HG03442 (cell line): ENCODE results near the gene SCART1.

Experiments used
- ATAC-seq: cut with Tn5 transposase; IDR thresholded peaks from one replicate; pipeline ENCODE4 v1.9.1; 2021; ENCODE audit warnings: mild to moderate bottlenecking, moderate library complexity; ENCODE audit not compliant: unreplicated experiment

SCART1 gene

DNA sequence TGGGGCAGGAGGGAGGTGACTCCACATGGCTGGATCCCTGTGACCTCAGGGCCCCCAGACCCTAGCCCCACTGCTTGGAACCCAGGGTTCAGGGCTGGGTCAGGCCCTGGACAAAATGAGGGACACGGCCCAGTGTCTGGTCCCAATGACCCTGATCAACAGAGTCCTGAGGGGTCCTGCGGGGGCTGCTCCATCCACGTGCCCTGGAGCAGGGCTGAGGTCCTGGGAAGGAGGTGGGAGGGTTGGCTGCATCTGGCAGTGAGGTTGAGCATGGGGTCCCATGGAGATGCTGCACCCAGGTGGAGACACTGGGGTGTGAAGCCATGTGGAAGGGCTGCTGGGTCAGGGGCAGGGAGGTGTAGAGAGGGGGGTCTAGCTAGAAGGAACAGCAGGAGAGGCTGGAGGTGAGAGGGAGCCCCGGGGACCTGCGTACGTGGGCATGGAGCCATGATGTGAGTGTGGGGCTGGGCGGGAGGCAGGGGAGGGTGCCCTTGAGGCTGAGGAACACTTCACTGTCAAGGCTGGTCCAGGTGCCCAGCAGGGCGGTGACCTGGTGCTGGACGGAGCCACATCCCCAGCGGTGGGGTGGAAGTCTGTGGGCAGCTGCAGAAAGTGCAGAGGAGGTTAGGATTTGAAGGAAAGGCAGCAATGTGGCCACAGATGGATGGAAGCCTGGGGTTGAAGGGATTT lies 604 bp downstream of the SCART1 start:
- no peak for ATAC-seq

DNA sequence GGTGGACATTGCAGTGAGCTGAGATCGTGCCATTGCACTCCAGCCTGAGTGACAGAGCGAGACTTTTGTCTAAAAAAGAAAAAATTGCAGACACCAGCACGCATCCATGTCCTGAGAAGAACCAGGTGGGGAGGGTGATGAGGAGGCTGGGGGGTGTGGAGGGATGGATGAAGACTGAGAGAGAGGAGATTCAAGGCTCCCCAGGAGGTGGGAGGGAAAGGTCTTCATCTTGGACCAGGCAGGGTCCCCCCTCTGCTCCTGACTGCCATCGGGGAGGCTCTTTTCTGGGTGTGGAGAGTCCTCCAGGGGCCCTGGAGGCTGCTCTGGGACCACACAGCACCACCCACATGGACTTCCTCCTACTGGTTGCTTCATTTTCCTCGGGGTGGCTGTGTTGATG lies 1.5 kb downstream of the SCART1 start:
- no peak for ATAC-seq

DNA sequence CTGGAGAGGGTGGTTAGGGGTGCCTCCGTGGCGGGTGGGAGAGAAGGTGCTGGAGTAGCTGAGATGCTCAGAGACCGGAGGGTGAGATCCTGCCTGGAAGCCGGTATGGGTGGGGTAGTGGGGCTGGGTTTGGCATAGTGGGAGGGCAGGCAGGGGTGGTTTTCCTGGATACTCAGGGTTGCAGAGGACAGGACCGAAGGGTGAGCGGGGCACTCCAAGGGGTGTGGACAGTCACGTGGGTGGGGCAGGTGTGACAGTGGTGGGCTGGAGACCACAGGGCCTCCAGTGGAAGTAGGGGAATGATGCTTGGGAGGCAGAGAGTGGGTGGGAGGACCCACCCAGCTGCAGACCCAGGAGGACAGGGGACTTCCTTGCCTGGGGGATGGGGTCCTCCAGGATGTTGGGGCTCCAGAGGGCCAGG lies 1.9 kb downstream of the SCART1 start:
- no peak for ATAC-seq

DNA sequence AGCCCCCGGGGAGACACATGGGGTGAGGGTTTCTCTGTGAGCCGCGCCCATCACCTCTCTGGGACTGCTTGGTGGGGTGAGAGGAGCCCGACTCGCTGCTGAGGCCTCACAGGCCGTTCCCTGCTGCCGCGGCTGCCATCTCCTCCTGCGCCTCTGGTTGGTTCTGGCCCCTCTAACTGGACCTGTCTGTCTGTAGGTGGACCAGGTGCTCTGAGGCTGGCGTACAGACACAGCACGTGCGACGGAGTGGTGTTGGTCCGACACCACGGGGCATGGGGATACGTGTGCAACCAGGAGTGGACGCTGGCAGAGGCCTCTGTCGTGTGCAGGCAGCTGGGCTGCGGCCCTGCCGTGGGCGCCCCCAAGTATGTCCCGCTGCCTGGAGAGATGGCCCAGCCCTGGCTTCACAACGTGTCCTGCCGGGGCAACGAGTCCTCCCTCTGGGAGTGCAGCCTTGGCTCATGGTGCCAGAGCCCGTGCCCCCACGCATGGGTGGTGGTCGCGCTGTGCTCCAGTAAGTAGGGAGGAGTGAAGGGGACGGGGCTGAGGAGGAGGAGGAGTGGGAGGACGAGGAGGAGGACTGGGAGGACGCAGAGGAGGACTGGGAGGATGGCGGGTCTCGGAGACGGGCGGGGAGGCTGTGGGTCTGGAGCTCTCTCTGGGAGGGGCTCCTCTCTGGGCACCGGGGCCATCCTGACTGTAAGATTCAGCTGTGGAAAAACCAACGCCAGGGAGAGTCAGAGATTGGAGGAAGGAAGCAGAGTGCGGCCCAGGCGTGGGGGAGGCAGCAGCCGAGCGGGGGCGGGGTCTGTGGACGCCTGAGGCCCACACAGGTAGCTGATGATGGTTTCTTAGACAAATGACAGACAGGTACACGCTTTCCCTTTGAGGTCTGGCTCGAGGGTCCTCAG lies 2.6 kb downstream of the SCART1 start:
- ATAC-seq = no peak

DNA sequence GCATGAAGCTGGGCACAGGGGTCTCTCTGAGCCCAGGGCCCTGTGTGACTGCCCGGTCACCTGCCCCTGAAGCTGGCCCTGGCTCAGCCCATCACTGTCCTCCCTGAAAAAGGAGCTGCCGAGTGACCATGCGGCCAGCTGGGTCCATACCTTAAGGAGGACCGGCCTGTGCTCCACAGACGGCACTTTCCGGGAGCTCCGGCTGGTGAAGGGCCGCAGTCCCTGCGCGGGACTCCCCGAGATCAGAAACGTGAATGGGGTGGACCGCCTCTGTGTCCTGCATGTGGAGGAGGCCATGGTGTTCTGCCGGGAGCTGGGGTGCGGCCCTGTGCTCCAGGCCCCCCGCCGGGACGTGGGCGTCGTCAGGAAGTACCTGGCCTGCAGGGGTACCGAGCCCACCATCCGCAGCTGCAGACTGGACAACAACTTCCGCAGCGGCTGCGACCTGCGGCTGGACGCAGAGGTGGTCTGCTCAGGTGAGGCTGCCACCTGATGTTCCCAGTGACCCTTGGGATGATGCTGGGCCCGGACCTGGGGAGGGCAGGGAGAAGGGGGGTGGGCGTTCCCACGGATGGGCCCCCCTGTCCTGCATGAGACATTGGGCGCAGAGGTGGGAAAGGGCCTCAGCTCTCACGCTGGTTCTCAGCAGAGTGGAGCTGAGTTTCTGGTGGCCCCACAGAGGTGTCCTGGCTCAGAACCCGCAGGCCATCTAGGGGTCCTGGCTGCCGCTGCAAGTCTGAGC lies 3.5 kb downstream of the SCART1 start:
- ATAC-seq = no peak

DNA sequence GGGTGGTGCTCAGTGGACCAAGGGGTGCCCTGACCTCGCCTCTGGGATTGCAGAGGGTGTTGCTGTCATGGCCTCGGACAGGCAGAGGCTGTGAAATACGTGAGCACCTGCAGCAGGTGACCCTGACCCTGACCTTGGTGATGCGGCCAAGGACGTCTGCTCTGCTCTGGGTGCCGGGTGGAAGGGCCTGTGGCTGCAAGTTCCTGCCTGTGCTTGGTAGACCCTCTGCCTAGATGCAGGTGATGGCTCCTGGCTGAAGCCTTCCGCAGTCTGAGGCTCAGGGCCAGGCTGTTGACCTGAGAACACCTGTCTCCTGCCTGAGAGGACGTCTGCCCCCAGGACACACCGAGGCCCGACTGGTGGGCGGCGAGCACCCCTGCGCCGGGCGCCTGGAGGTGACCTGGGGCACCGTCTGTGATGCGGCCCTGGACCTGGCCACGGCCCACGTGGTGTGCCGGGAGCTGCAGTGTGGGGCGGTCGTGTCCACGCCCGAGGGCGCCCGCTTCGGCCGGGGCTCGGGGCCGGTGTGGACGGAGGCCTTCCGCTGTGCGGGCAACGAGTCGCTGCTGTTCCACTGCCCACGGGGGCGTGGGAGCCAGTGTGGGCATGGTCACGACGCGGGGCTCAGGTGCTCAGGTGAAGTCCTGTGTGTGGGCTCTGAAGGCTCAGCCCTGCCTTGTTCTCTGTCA lies 4.4 kb downstream of the SCART1 start:
- no peak for ATAC-seq

DNA sequence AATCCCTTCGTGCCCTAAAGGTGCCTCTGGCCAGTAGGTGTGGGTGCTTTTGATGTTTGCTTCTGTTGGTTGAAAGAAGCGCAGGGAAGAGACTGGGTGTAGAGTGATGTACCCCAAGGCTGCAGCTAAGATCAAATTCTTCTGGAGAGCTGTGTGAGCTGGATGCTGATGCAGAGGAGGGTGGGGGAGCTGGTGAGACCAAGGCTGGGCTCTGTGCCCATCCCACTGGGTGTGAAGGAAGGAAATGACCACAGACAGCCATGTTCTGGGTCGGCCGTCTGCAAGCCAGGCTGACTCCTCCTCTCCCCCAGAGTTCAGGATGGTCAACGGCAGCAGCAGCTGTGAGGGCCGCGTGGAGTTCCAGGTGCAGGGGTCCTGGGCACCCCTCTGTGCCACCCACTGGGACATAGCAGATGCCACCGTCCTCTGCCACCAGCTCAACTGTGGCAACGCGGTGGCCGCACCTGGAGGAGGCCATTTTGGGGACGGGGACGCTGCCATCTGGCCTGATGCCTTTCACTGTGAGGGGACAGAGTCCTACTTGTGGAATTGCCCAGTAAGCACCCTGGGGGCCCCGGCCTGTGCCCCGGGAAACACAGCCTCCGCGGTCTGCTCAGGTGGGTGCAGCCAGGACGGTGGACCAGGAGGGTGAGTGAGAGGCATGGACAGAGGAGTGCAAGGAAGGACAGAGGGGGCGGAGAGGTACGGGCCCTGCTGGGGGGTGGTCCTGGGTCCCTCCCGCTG lies 5.1 kb downstream of the SCART1 start:
- no peak for ATAC-seq

DNA sequence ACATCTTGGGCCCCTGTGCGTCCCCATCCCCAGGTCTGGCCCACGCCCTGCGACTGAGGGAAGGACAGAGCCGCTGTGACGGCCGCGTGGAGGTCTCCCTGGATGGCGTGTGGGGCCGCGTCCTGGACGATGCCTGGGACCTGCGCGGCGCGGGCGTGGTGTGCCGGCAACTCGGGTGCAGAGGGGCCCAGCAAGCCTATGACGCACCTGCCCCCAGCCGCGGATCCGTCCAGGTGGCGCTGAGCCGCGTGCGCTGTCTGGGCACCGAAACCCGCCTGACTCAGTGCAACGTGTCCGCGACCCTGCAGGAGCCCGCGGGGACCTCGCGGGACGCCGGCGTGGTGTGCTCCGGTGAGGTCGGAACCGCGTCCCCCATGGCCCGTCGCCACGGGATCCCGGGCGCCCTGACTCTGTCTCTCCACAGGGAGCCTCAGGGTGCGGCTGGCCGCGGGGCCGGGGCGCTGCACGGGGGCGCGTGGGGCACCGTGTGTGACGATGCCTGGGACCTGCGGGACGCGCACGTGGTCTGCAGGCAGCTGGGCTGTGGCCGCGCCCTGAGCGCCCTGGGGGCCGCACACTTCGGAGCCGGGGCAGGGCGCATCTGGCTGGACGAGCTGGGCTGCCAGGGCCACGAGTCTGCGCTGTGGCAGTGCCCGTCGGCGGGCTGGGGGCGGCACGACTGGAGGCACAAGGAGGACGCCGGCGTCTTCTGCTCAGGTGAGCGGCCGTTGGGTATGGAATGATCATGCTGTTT lies 5.9 kb downstream of the SCART1 start:
- ATAC-seq = no peak

DNA sequence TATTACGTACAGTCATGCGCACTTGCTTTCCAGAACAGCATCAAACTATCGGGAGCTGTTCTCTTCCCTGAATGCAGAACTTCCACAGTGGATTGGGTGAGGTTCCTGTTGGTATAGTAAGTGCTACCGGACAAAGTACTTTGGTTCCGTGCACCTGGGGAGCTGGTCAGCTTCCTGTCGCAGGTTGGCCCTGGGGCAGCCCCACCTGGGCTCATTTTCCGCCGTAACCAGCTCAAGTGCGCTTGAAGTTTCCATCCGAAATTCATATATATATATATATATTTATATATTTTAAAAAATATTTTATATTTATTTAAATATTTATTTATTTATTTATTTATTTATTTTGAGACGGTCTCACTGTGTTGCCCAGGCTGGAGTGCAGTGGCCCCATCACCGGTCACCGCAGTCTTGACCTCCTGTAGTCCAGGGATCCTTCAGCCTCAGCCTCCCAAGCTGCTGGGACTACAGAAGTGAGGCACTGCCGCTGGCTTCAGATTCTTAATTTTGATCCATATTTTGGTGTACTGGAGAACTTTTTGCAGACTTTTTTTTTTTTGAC lies 6.5 kb downstream of the SCART1 start:
- ATAC-seq = no peak

DNA sequence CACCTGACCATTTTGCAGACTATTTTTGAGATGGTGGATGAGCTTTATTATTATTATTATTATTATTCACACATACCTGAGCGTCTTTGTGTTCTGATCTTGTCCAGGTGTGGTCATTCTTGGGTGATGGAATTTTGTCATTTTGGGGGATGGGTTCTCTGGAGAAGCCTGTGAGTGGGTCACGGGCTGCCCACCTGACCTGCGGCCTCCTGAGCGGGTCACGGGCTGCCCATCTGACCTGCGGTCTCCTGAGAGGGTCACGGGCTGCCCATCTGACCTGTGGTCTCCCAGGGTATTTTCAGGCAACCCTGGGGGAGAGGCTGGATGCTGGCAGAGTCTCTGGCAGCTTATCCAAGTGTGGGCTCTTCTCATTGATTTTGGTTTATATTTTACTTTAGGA lies 7.3 kb downstream of the SCART1 start:
- no peak for ATAC-seq

DNA sequence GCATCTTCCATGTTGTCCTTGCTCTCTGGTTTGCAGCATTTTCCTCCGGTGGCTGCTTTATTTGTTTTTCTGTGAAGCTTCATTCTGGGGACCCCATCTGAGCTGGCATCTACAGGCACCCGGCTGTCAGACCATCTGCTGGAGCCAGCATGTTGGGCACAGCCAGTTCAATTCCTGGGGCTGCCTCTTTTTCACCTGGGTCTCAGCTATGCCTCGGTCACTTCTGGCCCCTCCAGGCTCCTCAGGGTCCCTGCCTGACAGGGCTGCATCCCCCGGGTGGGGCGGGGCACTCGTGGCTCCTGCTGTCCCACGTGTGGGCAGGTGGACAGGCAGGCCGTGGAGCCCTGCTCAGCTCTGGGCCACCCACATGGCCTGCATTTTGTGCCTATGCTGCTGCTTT lies 8.1 kb downstream of the SCART1 start:
- no peak for ATAC-seq

DNA sequence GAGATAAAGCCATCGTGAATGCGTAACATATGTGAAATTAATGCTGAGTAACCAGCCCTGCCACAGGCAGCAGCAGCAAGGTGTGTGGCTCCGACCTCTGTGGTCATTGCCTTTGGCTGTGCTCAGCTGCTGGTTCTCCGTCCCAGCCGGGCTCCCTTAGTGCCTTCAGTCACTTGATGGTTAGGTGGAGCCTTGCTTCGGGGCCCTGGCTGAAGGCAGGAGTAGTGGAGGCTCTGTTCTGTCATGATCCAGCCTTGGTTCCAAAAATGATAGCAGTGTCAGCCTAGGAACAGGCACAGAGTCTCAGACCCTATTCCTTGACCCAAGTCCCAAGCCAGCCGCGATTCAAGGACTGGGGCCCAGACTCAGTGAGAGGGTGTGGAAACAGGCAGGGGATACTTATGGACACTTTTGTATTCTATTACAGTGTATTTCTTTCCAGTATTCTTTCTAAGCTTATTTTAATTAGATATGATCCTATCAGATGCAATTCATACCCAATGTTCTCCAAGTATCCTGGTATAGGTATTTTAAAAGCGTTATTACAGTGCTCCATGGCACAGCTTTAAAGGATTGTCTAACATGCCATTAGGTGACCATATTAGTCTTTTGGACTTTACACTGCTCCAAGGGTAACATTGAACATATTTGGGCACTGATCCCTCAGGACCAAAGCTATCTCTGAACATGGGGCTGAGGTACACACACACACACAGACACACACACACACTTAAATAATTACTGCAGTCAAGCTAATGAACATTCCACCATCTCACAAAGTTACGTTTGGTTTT lies 9.0 kb downstream of the SCART1 start:
- no peak for ATAC-seq

DNA sequence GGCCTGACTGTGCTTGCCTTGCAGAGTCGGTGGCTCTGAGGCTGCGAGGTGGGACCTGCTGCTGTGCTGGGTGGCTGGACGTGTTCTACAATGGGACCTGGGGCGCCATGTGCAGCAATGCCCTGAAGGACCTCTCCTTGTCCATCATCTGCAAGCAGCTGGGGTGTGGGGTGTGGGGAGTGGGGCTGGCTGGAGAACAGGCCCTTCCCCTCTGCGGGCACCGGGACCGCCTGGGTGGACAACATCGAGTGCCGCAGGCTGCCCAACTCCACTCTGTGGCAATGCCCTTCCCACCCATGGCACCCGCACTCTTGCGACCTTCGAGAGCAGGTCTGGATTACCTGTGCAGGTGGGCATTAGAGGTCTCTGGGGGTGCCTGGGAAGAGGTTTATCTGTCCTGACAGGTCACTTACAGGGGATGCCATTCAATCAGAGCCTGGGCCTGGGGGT lies 10.9 kb downstream of the SCART1 start:
- ATAC-seq = no peak

DNA sequence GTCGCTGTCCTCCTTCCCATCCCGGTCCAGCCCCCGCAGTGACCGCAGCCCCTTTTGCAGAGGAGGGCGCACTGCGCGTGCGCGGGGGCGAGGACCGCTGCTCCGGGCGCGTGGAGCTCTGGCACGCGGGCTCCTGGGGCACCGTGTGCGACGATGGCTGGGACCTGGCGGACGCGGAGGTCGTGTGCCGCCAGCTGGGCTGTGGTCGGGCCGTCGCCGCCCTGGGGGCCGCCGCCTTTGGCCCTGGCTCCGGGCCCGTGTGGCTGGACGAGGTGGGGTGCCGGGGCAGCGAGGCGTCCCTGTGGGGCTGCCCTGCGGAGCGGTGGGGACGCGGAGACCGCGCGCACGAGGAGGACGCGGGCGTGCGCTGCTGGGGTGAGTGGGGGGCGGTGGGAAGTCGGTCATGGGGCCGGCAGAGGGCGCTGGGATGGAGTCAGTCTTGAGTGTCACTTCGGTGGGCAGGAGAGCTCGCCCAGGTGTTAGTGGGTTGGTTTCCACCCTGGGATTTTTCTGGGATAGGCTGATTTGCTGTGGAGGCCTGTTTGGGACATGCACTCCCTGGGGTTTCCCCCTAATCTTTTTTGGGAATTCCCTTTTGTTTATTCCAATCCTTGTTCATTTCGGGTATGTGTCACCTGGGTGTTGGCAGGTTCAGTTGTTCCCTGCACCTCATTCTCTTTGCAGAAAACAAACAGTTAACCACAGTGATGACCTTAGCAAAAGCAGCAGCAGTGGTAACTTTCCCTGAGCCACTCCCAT lies 11.6 kb downstream of the SCART1 start:
- no peak for ATAC-seq

DNA sequence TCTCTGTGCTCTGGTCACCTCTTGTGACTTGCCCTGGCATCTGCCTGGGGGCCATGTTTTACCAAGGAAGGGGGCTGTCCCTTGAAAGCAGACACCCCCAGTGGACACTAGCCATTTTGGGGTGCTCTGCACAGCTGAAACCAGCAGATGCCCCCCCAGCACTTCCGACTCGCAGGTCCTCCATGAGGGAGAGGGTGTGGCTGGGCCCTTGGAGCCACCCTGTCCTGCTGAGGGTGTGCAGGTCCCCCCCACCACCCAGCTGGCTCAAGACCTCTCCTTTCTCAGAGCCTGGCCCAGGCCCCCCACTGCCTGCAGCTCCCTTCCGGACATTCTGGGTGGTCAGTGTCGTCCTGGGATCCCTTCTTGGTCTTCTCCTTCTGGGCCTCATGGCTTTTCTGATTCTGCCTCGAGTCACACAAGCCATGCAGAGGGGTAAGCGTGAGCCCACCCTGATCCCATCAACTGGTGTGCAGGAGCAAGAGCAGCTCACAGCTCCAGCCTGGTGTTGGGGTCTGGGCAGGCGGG lies 12.3 kb downstream of the SCART1 start:
- no peak for ATAC-seq

DNA sequence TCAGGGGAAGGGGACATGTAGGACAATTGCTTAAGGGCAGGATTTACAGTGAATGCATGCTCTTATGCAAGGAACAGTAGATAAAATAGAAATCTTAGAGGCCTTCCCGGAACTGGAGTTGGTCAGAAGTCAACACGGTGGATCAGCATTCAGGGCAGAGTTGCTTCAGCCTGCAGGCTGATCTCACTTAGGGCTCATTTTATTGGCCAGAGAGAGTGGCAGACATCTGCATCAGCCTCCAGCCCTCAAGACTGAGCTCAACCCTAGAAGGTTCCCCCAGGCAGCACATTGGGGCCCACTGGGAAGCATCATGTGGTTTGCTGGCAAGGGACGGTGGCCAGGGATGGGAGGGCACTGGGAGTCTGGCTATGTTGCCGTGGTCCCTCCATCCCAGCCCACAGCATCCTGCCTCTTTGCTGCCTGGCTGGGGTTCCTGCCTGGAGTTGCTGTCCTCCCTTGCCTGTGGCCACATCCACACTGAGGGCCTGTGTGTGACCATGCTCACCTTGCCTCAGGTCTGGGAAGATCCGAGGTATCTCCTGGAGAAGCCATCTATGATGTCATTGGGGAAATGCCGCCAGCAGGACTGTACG lies 13.0 kb downstream of the SCART1 start:
- no peak for ATAC-seq

DNA sequence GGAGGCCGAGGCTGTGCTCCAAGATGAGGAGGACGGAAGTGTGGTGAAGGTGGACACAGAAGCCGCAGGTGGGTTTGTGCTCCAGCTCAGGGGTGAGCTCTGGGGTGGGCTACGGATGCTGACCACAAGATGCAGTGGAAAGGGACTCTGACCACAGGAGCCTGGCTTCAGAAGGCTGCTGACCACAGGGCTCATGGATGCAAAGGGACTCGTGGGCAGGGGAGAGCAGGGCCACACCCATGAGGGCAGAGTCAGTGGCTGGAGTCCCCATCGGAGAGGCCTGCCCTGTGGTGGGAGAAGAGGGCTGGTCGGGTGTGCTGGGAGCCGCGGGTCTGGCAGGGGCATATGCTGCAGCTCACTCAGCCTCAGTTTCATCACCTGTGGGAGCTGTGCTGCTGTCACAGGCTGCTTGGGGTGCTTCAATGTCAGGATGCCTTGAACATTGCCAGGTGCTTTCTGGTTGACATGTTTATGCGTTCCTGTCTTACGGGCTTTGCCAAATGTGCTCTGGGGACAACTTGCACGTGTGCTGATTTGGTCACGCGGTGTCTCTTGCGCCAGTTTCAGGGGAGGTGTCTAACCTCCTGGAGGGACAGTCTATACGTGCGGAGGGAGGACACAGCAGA lies 13.7 kb downstream of the SCART1 start:
- ATAC-seq = no peak
